ENCODE data around the gene INSC. TPM values are rescaled to one million over a fixed set of nuclear protein-coding genes. Genes with fewer than 3 reads are reported as not detected.

INSC gene
- total RNA-seq, 1 experiment from 2014 or later = 1.4 TPM

GRCh38 chr11:15238856-15239255, 124.1 kb downstream of the INSC start:
- no peaks in the 10 kb centered on the region for H3K27me3 ChIP-seq (ENCODE audit: low read length)
- H3K4me2 ChIP-seq (ENCODE audit: low read depth, low read length, poor library complexity, severe bottlenecking) = no peak overlapping the region
- H3K27ac ChIP-seq (ENCODE audit: low read length) = no peak overlapping the region
- no peaks in the 10 kb centered on the region for H3K9me2 ChIP-seq (replicated peaks; ENCODE audit: insufficient read depth, low read length)
- no peaks in the 10 kb centered on the region for H3K9me3 ChIP-seq (ENCODE audit: low read length)
- no peak overlapping the region for H2AFZ ChIP-seq (ENCODE audit: low read length)
- 0 out of 2 replicates have a peak, but pooled peaks cover 4% of the 10 kb centered on the region for H4K20me1 ChIP-seq (ENCODE audit: insufficient read depth, low read depth, low read length)
- H3K4me3 ChIP-seq (ENCODE audit: low read length) = no peak overlapping the region
- H3K36me3 ChIP-seq (ENCODE audit: insufficient read depth, low read length) = no peaks in the 10 kb centered on the region
- no peak for DNase-seq
- peaks cover 11% of the 10 kb centered on the region for H3K4me1 ChIP-seq (ENCODE audit: low read length)
- no peak overlapping the region for H3K9ac ChIP-seq (ENCODE audit: low read length)
- no peaks in the 10 kb centered on the region for H3K79me2 ChIP-seq (ENCODE audit: low read length)

DNA sequence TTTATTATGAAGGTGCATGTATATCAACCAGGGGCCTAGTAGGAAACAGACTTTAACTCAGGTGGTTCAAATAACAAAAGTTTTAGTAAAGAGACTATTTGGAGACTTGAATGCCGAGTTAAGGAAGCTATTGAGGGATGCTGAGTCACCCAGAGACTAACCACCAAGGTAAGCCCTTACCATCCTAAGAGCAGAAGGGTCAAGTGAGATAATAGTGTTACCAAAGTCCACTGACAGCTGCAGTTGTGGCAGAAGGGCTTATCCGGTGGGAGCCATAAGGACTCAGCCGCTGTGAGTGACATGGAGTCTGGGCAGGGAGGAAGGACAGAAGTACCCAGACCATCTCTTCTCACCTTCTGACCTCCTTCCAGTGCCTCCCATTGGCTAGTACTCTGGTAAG, 134.0 kb downstream of the INSC start:
- no peaks in the 10 kb centered on the region for H3K9me3 ChIP-seq (ENCODE audit: low read length)
- H3K4me3 ChIP-seq (ENCODE audit: low read length) = no peak overlapping the region
- H3K9ac ChIP-seq (ENCODE audit: low read length) = no peak overlapping the region
- H3K36me3 ChIP-seq (ENCODE audit: insufficient read depth, low read length) = no peaks in the 10 kb centered on the region
- H3K79me2 ChIP-seq (ENCODE audit: low read length) = no peaks in the 10 kb centered on the region
- no peaks in the 10 kb centered on the region for H4K20me1 ChIP-seq (ENCODE audit: insufficient read depth, low read depth, low read length)
- peak; percentile 16 for DNase-seq
- H3K27me3 ChIP-seq (ENCODE audit: low read length) = no peaks in the 10 kb centered on the region
- no peak overlapping the region for H3K4me2 ChIP-seq (ENCODE audit: low read depth, low read length, poor library complexity, severe bottlenecking)
- no peak overlapping the region for H3K27ac ChIP-seq (ENCODE audit: low read length)
- no peaks in the 10 kb centered on the region for H3K9me2 ChIP-seq (replicated peaks; ENCODE audit: insufficient read depth, low read length)
- H2AFZ ChIP-seq (ENCODE audit: low read length) = no peak overlapping the region
- H3K4me1 ChIP-seq (ENCODE audit: low read length) = no peaks in the 10 kb centered on the region

DNA sequence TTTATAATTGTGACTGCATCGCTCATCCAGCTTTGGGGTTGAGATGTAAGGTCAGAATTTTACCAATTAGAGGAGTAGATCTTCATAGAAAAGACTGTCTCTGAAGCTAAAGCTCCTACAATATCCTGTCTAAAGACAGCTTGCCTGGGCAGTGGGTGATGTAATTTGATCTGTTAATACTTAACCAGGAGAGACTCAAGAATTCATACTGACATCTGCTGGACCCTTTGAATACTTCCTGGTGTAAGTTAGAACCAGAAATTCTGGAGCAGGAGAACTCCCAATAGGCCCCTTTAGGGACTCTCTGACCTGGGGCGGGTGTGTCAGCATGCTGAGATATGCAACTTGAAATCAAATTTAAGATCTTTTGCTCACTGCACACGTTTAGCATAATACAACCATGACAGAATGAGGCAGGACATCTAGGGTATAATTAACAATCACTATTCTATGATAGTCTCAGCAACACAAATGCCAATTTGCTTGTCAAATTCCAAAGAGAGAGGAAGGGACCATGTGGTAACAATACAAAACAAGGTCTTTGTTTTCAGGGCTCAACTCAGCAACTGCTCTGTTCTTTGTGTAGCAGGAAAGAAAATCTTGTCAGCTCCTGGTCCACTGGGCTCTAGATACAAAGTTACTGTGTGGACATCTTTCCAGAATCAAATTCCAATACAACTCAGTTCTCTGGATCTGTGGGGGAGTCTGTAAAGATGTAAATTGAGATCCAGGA, 143.9 kb downstream of the INSC start:
- no peak overlapping the region for H3K27ac ChIP-seq (ENCODE audit: low read length)
- H3K4me1 ChIP-seq (ENCODE audit: low read length) = peaks cover 32% of the 10 kb centered on the region
- H3K27me3 ChIP-seq (ENCODE audit: low read length) = no peaks in the 10 kb centered on the region
- no peak overlapping the region for H2AFZ ChIP-seq (ENCODE audit: low read length)
- no peak overlapping the region for H3K4me3 ChIP-seq (ENCODE audit: low read length)
- H3K9me3 ChIP-seq (ENCODE audit: low read length) = no peaks in the 10 kb centered on the region
- H3K4me2 ChIP-seq (ENCODE audit: low read depth, low read length, poor library complexity, severe bottlenecking) = no peak overlapping the region
- DNase-seq = peak; percentile 77
- H3K9me2 ChIP-seq (replicated peaks; ENCODE audit: insufficient read depth, low read length) = no peaks in the 10 kb centered on the region
- no peaks in the 10 kb centered on the region for H3K36me3 ChIP-seq (ENCODE audit: insufficient read depth, low read length)
- H3K9ac ChIP-seq (ENCODE audit: low read length) = no peak overlapping the region
- H3K79me2 ChIP-seq (ENCODE audit: low read length) = no peaks in the 10 kb centered on the region
- H4K20me1 ChIP-seq (ENCODE audit: insufficient read depth, low read depth, low read length) = no peaks in the 10 kb centered on the region

- Histone ChIP-seq H3K4me2 (ENCODE audit: low read depth, low read length, poor library complexity, severe bottlenecking) (no peak overlapping the region), H3K9me2 (replicated peaks; ENCODE audit: insufficient read depth, low read length) (no peaks in the 10 kb centered on the region), H3K4me1 (ENCODE audit: low read length) (peaks cover 3% of the 10 kb centered on the region; the same call in 1 of the 2 replicates), H2AFZ (ENCODE audit: low read length) (no peak overlapping the region), H3K4me3 (ENCODE audit: low read length) (no peak overlapping the region), H3K9ac (ENCODE audit: low read length) (no peak overlapping the region), H3K79me2 (ENCODE audit: low read length) (no peaks in the 10 kb centered on the region), H3K27me3 (ENCODE audit: low read length) (no peaks in the 10 kb centered on the region), H3K27ac (ENCODE audit: low read length) (no peak overlapping the region), H3K36me3 (ENCODE audit: insufficient read depth, low read length) (no peaks in the 10 kb centered on the region), H4K20me1 (ENCODE audit: insufficient read depth, low read depth, low read length) (no peaks in the 10 kb centered on the region), H3K9me3 (ENCODE audit: low read length) (no peaks in the 10 kb centered on the region)
- DNase-seq = peak; percentile 9
Observed at GRCh38 chr11:15266999-15267398, 152.3 kb downstream of the INSC start.

DNA sequence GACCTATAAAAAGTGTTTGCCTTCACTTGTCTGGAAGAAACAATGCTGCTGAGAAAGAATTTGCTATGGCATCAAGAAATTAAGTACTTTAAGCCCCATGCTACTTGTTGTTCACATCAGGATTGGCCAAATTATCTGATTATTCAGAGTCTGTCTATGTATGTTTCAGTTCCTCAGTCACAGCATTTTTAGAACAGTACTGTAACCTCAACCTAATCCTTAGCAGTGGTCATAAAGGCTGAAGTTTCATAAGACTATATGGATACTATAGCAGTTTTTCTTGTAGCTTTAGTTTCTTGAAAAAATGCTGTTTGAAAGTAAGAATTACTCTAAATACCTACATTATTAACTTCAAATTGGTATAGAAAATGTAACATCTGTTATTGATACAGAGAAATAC, 153.9 kb downstream of the INSC start:
- H3K9me2 ChIP-seq (replicated peaks; ENCODE audit: insufficient read depth, low read length) = no peaks in the 10 kb centered on the region
- H3K4me1 ChIP-seq (ENCODE audit: low read length) = peaks cover 3% of the 10 kb centered on the region; the same call in 1 of the 2 replicates
- no peaks in the 10 kb centered on the region for H3K27me3 ChIP-seq (ENCODE audit: low read length)
- no peaks in the 10 kb centered on the region for H4K20me1 ChIP-seq (ENCODE audit: insufficient read depth, low read depth, low read length)
- peak; percentile 40 for DNase-seq
- H3K4me3 ChIP-seq (ENCODE audit: low read length) = no peak overlapping the region
- H3K27ac ChIP-seq (ENCODE audit: low read length) = no peak overlapping the region
- H3K36me3 ChIP-seq (ENCODE audit: insufficient read depth, low read length) = no peaks in the 10 kb centered on the region
- no peak overlapping the region for H2AFZ ChIP-seq (ENCODE audit: low read length)
- no peaks in the 10 kb centered on the region for H3K9me3 ChIP-seq (ENCODE audit: low read length)
- no peaks in the 10 kb centered on the region for H3K79me2 ChIP-seq (ENCODE audit: low read length)
- no peak overlapping the region for H3K9ac ChIP-seq (ENCODE audit: low read length)
- no peak overlapping the region for H3K4me2 ChIP-seq (ENCODE audit: low read depth, low read length, poor library complexity, severe bottlenecking)

DNA sequence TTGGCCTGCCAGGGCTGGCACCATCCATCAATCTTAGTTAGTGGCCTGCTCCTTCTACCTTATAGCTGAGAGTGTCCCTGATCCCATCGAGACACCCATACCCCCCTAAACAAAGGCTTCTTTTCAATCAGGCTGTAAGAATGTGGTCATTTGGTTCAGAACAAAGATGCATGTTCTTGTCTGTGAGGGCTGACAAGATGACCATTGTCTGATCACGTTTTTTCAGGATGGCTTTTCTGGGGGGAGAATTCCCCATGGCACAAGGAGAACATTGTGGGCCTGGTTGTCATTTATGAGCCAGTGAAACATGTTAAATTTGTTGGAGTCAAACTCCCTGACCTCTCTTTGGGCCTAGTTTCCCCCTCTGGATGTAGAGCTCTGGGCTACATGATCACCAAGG, 160.4 kb downstream of the INSC start:
- Histone ChIP-seq H3K27ac (ENCODE audit: low read length) (no peak overlapping the region), H3K4me3 (ENCODE audit: low read length) (no peak overlapping the region), H3K9me2 (replicated peaks; ENCODE audit: insufficient read depth, low read length) (no peaks in the 10 kb centered on the region), H4K20me1 (ENCODE audit: insufficient read depth, low read depth, low read length) (no peaks in the 10 kb centered on the region), H3K79me2 (ENCODE audit: low read length) (no peaks in the 10 kb centered on the region), H3K9me3 (ENCODE audit: low read length) (no peaks in the 10 kb centered on the region), H3K4me1 (ENCODE audit: low read length) (peaks cover 19% of the 10 kb centered on the region), H3K4me2 (ENCODE audit: low read depth, low read length, poor library complexity, severe bottlenecking) (no peak overlapping the region), H3K9ac (ENCODE audit: low read length) (no peak overlapping the region), H3K27me3 (ENCODE audit: low read length) (no peaks in the 10 kb centered on the region), H3K36me3 (ENCODE audit: insufficient read depth, low read length) (no peaks in the 10 kb centered on the region), H2AFZ (ENCODE audit: low read length) (no peak overlapping the region)
- DNase-seq = peak; percentile 0

- no peaks in the 10 kb centered on the region for H3K9me2 ChIP-seq (replicated peaks; ENCODE audit: insufficient read depth, low read length)
- H3K4me2 ChIP-seq (ENCODE audit: low read depth, low read length, poor library complexity, severe bottlenecking) = peak overlapping the region; percentile 37
- H3K9me3 ChIP-seq (ENCODE audit: low read length) = no peaks in the 10 kb centered on the region
- H3K79me2 ChIP-seq (ENCODE audit: low read length) = no peaks in the 10 kb centered on the region
- H4K20me1 ChIP-seq (ENCODE audit: insufficient read depth, low read depth, low read length) = no peaks in the 10 kb centered on the region
- H3K36me3 ChIP-seq (ENCODE audit: insufficient read depth, low read length) = no peaks in the 10 kb centered on the region
- peak; percentile 65 for DNase-seq
- peak overlapping the region; percentile 47; the same call in 1 of the 2 replicates for H3K27ac ChIP-seq (ENCODE audit: low read length)
- H3K4me3 ChIP-seq (ENCODE audit: low read length) = no peak overlapping the region
- 0 out of 2 replicates have a peak overlapping the region, but pooled peaks have one; percentile 12 for H3K9ac ChIP-seq (ENCODE audit: low read length)
- no peak overlapping the region for H2AFZ ChIP-seq (ENCODE audit: low read length)
- no peaks in the 10 kb centered on the region for H3K27me3 ChIP-seq (ENCODE audit: low read length)
- peaks cover 19% of the 10 kb centered on the region for H3K4me1 ChIP-seq (ENCODE audit: low read length)
Observed at GRCh38 chr11:15276621-15277020, 161.9 kb downstream of the INSC start.

DNA sequence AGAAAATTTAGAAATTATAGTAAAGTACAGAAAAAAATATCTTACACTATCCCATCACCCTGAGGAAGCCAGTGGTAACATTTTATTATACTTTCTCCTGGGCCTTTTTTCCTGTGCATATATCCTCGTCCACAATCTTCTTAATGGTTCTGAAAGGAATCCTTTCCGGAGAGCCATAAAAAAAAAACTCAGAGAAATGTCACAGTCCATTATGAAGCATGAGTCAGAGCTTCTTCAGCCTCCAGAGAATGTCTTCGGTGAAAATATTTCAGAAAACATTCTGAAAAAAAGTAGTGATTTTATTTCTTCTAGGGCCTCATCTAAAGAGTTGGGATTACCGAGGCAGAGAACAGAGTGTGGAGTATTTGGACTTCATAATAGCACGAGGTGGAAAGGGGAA, 163.4 kb downstream of the INSC start:
- Histone ChIP-seq H3K27ac (ENCODE audit: low read length) (no peak overlapping the region), H3K9me2 (replicated peaks; ENCODE audit: insufficient read depth, low read length) (no peaks in the 10 kb centered on the region), H3K4me3 (ENCODE audit: low read length) (no peak overlapping the region), H3K79me2 (ENCODE audit: low read length) (no peaks in the 10 kb centered on the region), H4K20me1 (ENCODE audit: insufficient read depth, low read depth, low read length) (no peaks in the 10 kb centered on the region), H3K4me1 (ENCODE audit: low read length) (peaks cover 19% of the 10 kb centered on the region), H3K4me2 (ENCODE audit: low read depth, low read length, poor library complexity, severe bottlenecking) (no peak overlapping the region), H3K9me3 (ENCODE audit: low read length) (no peaks in the 10 kb centered on the region), H3K9ac (ENCODE audit: low read length) (no peak overlapping the region), H3K27me3 (ENCODE audit: low read length) (no peaks in the 10 kb centered on the region), H3K36me3 (ENCODE audit: insufficient read depth, low read length) (no peaks in the 10 kb centered on the region), H2AFZ (ENCODE audit: low read length) (no peak overlapping the region)
- DNase-seq = peak; percentile 31
